ENCODE measurements around the gene TMEM259.

- TF ChIP-seq, protein P1, sequence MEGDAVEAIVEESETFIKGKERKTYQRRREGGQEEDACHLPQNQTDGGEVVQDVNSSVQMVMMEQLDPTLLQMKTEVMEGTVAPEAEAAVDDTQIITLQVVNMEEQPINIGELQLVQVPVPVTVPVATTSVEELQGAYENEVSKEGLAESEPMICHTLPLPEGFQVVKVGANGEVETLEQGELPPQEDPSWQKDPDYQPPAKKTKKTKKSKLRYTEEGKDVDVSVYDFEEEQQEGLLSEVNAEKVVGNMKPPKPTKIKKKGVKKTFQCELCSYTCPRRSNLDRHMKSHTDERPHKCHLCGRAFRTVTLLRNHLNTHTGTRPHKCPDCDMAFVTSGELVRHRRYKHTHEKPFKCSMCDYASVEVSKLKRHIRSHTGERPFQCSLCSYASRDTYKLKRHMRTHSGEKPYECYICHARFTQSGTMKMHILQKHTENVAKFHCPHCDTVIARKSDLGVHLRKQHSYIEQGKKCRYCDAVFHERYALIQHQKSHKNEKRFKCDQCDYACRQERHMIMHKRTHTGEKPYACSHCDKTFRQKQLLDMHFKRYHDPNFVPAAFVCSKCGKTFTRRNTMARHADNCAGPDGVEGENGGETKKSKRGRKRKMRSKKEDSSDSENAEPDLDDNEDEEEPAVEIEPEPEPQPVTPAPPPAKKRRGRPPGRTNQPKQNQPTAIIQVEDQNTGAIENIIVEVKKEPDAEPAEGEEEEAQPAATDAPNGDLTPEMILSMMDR (IDR thresholded peaks at IDR 0.05), result no peak
- TF ChIP-seq POLR2A (IDR thresholded peaks at IDR 0.05), result peak in 1 of 2 donors; percentile 0
Observed at GRCh38 chr19:1009981-1010538, 10.9 kb downstream of the TMEM259 start.
